H9 (cell line): ENCODE results near the gene DISC1. TPM values are rescaled to one million over a fixed set of nuclear protein-coding genes. Genes with fewer than 3 reads are reported as not detected.

Experiments used
- DNase-seq: peaks from one replicate; pipeline ENCODE4 v3.0.0-alpha.2; 2017
- H2AFZ ChIP-seq: one replicate; pipeline ENCODE4 v1.6.1; 2013; ENCODE audit warnings: mild to moderate bottlenecking, low read length, control low read depth, moderate library complexity
- H2AK5ac ChIP-seq: 2 replicates; pipeline ENCODE4 v1.6.1; 2013; ENCODE audit warnings: low read length, control low read depth, mixed read lengths; ENCODE audit not compliant: insufficient read length
- H2BK120ac ChIP-seq: one replicate; pipeline ENCODE4 v1.6.1; 2013; ENCODE audit warnings: low read depth, mild to moderate bottlenecking, low read length, control low read depth, inconsistent platforms; ENCODE audit not compliant: poor library complexity, severe bottlenecking
- H2BK12ac ChIP-seq: 2 replicates; pipeline ENCODE4 v1.6.1; 2013; ENCODE audit warnings: low read length, control low read depth, mixed read lengths, low read depth; ENCODE audit not compliant: insufficient read length
- H2BK15ac ChIP-seq: 2 replicates; pipeline ENCODE4 v1.6.1; 2013; ENCODE audit warnings: low read depth, low read length, control low read depth
- H2BK20ac ChIP-seq: one replicate; pipeline ENCODE4 v1.6.1; 2013; ENCODE audit warnings: low read depth, mild to moderate bottlenecking, low read length, control low read depth, inconsistent platforms; ENCODE audit not compliant: poor library complexity, severe bottlenecking
- H2BK5ac ChIP-seq: 2 replicates; pipeline ENCODE4 v1.6.1; 2013; ENCODE audit warnings: low read length, control low read depth, mixed read lengths; ENCODE audit not compliant: insufficient read length
- H3K14ac ChIP-seq: 2 replicates; pipeline ENCODE4 v1.6.1; 2013; ENCODE audit warnings: low read length, control low read depth; ENCODE audit not compliant: insufficient read depth
- H3K18ac ChIP-seq: 2 replicates; pipeline ENCODE4 v1.6.1; 2013; ENCODE audit warnings: low read depth, mild to moderate bottlenecking, mixed read lengths, low read length, control low read depth; ENCODE audit not compliant: insufficient read length
- H3K23ac ChIP-seq: 2 replicates; pipeline ENCODE4 v1.6.1; 2013; ENCODE audit warnings: low read length, control low read depth, mixed read lengths, low read depth; ENCODE audit not compliant: insufficient read length
- H3K23me2 ChIP-seq: 2 replicates; pipeline ENCODE4 v1.6.1; 2013; ENCODE audit warnings: low read depth, mild to moderate bottlenecking, mixed read lengths, low read length, control low read depth; ENCODE audit not compliant: insufficient read length, poor library complexity, severe bottlenecking
- H3K27ac ChIP-seq: 2 replicates; pipeline ENCODE4 v1.5.1; 2013; ENCODE audit warnings: low read length, control low read depth, mixed read lengths, low read depth; ENCODE audit not compliant: insufficient read length
- H3K27me3 ChIP-seq: 2 replicates; pipeline ENCODE4 v1.6.1; 2013; ENCODE audit warnings: low read length, control low read depth, inconsistent platforms; ENCODE audit not compliant: insufficient read depth
- H3K4ac ChIP-seq: 2 replicates; pipeline ENCODE4 v1.6.1; 2013; ENCODE audit warnings: low read depth, mild to moderate bottlenecking, control low read depth, inconsistent platforms, low read length, moderate library complexity
- H3K4me1 ChIP-seq: 2 replicates; pipeline ENCODE4 v1.6.1; 2013; ENCODE audit warnings: low read length, control low read depth, inconsistent platforms; ENCODE audit not compliant: insufficient read depth
- H3K4me2 ChIP-seq: 2 replicates; pipeline ENCODE4 v1.6.1; 2013; ENCODE audit warnings: low read length, control low read depth, mixed read lengths; ENCODE audit not compliant: insufficient read length, insufficient read depth
- H3K56ac ChIP-seq: 2 replicates; pipeline ENCODE4 v1.6.1; 2013; ENCODE audit warnings: low read depth, mild to moderate bottlenecking, mixed read lengths, low read length, control low read depth; ENCODE audit not compliant: insufficient read length
- H3K79me1 ChIP-seq: 2 replicates; pipeline ENCODE4 v1.6.1; 2013; ENCODE audit warnings: low read depth, mild to moderate bottlenecking, moderate library complexity, low read length, control low read depth, inconsistent platforms; ENCODE audit not compliant: insufficient read depth, poor library complexity, severe bottlenecking
- H3K79me2 ChIP-seq: 2 replicates; pipeline ENCODE4 v1.6.1; 2013; ENCODE audit warnings: low read length, control low read depth, inconsistent platforms; ENCODE audit not compliant: insufficient read depth
- H3K9ac ChIP-seq: 2 replicates; pipeline ENCODE4 v1.6.1; 2013; ENCODE audit warnings: low read length, control low read depth, mixed read lengths; ENCODE audit not compliant: insufficient read length; ENCODE audit errors: extremely low read depth
- H3K9me3 ChIP-seq: one replicate; pipeline ENCODE4 v1.6.1; 2013; ENCODE audit warnings: low read depth, low read length, inconsistent platforms; ENCODE audit not compliant: control insufficient read depth
- H3T11ph ChIP-seq: one replicate; pipeline ENCODE4 v1.6.1; 2013; ENCODE audit warnings: mild to moderate bottlenecking, low read length, control low read depth, inconsistent platforms
- H4K20me1 ChIP-seq: one replicate; pipeline ENCODE4 v1.6.1; 2013; ENCODE audit not compliant: control insufficient read depth, insufficient read length, insufficient read depth
- H4K5ac ChIP-seq: 2 replicates; pipeline ENCODE4 v1.6.1; 2013; ENCODE audit warnings: low read depth, mild to moderate bottlenecking, mixed read lengths, low read length, control low read depth; ENCODE audit not compliant: insufficient read length
- H4K8ac ChIP-seq: replicated peaks from 2 replicates; pipeline ENCODE4 v1.6.1; 2013; ENCODE audit warnings: low read length, control low read depth, mixed read lengths, low read depth; ENCODE audit not compliant: insufficient read length
- H4K91ac ChIP-seq: 2 replicates; pipeline ENCODE4 v1.6.1; 2013; ENCODE audit warnings: low read depth, mild to moderate bottlenecking, moderate library complexity, mixed read lengths, low read length, control low read depth; ENCODE audit not compliant: insufficient read length
- H3K27ac Mint-ChIP-seq, 3 experiments: 2 replicates in 2 of 3; 3 replicates in 1 of 3; pipeline ENCODE4 v1.8.0; 2020 to 2021; ENCODE audit warnings: mixed read lengths in 3 of 3, mild to moderate bottlenecking in 1 of 3, moderate library complexity in 1 of 3
- H3K27me3 Mint-ChIP-seq: 2 replicates; pipeline ENCODE4 v1.8.0; 2021; ENCODE audit warnings: low read depth, mild to moderate bottlenecking, moderate library complexity, mixed read lengths
- H3K36me3 Mint-ChIP-seq, 3 experiments: 2 replicates in 2 of 3; 3 replicates in 1 of 3; pipeline ENCODE4 v1.8.0; 2020 to 2021; ENCODE audit warnings: low read depth in 3 of 3, mixed read lengths in 3 of 3; ENCODE audit not compliant: insufficient read depth in 1 of 3
- H3K4me1 Mint-ChIP-seq, 2 experiments: 2 replicates each; pipeline ENCODE4 v1.8.0; 2020; ENCODE audit warnings: mixed read lengths in 2 of 2
- H3K4me3 Mint-ChIP-seq, 2 experiments: 2 replicates in 1 of 2; 3 replicates in 1 of 2; pipeline ENCODE4 v1.8.0; 2020 to 2021; ENCODE audit warnings: mild to moderate bottlenecking in 2 of 2, mixed read lengths in 2 of 2, moderate library complexity in 1 of 2
- H3K9me3 Mint-ChIP-seq, 2 experiments: 2 replicates in 1 of 2; 3 replicates in 1 of 2; pipeline ENCODE4 v1.8.0; 2020; ENCODE audit warnings: mild to moderate bottlenecking in 2 of 2, mixed read lengths in 2 of 2, moderate library complexity in 1 of 2
- WGBS: extraction: QIAGEN DNeasy Blood & Tissue Kit; methylation state at CpG from one replicate; pipeline ENCODE4 v1.1.7; 2013; ENCODE audit warnings: missing lambda C conversion rate, low lambda C conversion rate, mixed read lengths; ENCODE audit not compliant: insufficient read length; ENCODE audit errors: extremely low coverage; 5-methylcytosine and 5-hydroxymethylcytosine counted together
- total RNA-seq: library from RNA; stranded (reverse); gene quantifications from 2 replicates; pipeline ENCODE4 v1.2.1, GENCODE V29; 2021
- TF ChIP-seq, protein P1 (sequence below): fragments of 200-600 bp; sonication (generic); conservative IDR thresholded peaks from 3 replicates; pipeline ENCODE4 v1.8.0; 2021; ENCODE audit warnings: antibody characterized with exemption, mild to moderate bottlenecking

Gene DISC1
- total RNA-seq, 1 experiment from 2014 or later, result 2.5 TPM

DNA sequence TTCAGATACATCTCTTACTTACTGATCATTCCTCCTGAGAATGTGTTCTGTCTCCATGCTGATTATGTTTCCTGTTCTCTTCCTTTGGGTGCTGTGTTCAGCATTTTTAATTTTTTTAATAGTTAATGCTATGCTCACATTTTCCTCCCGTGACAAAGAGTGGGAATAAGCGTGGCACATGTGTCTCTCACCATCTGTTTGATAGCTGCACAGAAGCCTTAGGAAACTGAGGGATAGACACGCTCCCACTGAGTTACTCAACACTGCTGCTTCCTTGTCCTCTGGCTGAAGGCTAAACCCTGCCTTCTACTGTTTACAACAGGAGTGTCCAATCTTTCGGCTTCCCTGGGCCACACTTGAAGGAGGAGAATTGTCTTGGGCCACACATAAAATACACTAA is 264.2 kb downstream of the DISC1 start:
- no peaks in the 10 kb centered on the region for H3K27me3 ChIP-seq
- no peak overlapping the region for H3K4ac ChIP-seq
- H3K27me3 Mint-ChIP-seq, result peaks cover 2% of the 10 kb centered on the region; the same call in 1 of the 2 replicates
- H2BK20ac ChIP-seq, result no peak overlapping the region
- no peak overlapping the region for H4K5ac ChIP-seq
- H3K79me2 ChIP-seq, result no peaks in the 10 kb centered on the region
- no peak overlapping the region for H2BK12ac ChIP-seq
- no CpG with 5 or more reads among the region's 4 CpGs for WGBS
- H3K4me1 Mint-ChIP-seq, result no peaks in the 10 kb centered on the region
- H3K9me3 Mint-ChIP-seq, result peaks cover 0 to 3% of the 10 kb centered on the region in 2 experiments; a peak in 1 of 5 replicates
- no peak overlapping the region for H2BK15ac ChIP-seq
- H3K27ac ChIP-seq, result no peak overlapping the region
- H3K4me1 ChIP-seq, result no peaks in the 10 kb centered on the region
- H3K9ac ChIP-seq, result no peak overlapping the region
- H2BK5ac ChIP-seq, result no peak overlapping the region
- no peak overlapping the region for H4K8ac ChIP-seq
- H3K4me3 Mint-ChIP-seq, result no peak overlapping the region
- no peak overlapping the region for H3K14ac ChIP-seq
- H2AFZ ChIP-seq, result no peak overlapping the region
- no peak overlapping the region for H4K91ac ChIP-seq
- H2BK120ac ChIP-seq, result no peak overlapping the region
- no peak overlapping the region for H3K56ac ChIP-seq
- H3K36me3 Mint-ChIP-seq, result 0 out of 7 replicates have a peak, but pooled peaks cover 0 to 2% (median 0%) of the 10 kb centered on the region in 3 experiments
- no peak overlapping the region for H3K27ac Mint-ChIP-seq
- no peaks in the 10 kb centered on the region for H3K79me1 ChIP-seq
- H3K9me3 ChIP-seq, result no peaks in the 10 kb centered on the region
- TF ChIP-seq, protein P1, sequence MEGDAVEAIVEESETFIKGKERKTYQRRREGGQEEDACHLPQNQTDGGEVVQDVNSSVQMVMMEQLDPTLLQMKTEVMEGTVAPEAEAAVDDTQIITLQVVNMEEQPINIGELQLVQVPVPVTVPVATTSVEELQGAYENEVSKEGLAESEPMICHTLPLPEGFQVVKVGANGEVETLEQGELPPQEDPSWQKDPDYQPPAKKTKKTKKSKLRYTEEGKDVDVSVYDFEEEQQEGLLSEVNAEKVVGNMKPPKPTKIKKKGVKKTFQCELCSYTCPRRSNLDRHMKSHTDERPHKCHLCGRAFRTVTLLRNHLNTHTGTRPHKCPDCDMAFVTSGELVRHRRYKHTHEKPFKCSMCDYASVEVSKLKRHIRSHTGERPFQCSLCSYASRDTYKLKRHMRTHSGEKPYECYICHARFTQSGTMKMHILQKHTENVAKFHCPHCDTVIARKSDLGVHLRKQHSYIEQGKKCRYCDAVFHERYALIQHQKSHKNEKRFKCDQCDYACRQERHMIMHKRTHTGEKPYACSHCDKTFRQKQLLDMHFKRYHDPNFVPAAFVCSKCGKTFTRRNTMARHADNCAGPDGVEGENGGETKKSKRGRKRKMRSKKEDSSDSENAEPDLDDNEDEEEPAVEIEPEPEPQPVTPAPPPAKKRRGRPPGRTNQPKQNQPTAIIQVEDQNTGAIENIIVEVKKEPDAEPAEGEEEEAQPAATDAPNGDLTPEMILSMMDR, result no peak
- H3K23ac ChIP-seq, result no peak overlapping the region
- no peak overlapping the region for H3T11ph ChIP-seq
- no peak overlapping the region for H3K18ac ChIP-seq
- no peak overlapping the region for H3K4me2 ChIP-seq
- DNase-seq, result no peak
- H2AK5ac ChIP-seq, result no peak overlapping the region
- H3K23me2 ChIP-seq, result no peaks in the 10 kb centered on the region
- no peaks in the 10 kb centered on the region for H4K20me1 ChIP-seq
